ENCODE measurements around the gene RADIL. TPM values are rescaled to one million over a fixed set of nuclear protein-coding genes. Genes with fewer than 3 reads are reported as not detected.

The RADIL gene
- total and polyA plus RNA-seq, 2 of the 13 experiments (the other 11 are each of a cell fraction or from before 2014, with no cell fraction given): 0.05 to 0.09 TPM

- no peak for TF ChIP-seq ZBTB4 (CRISPR knock-in tag; IDR thresholded peaks at IDR 0.05; ENCODE audit: borderline replicate concordance)
- TF ChIP-seq ZBTB14 (CRISPR knock-in tag; IDR thresholded peaks at IDR 0.05): no peak
- TF ChIP-seq ZBTB1 (CRISPR knock-in tag; IDR thresholded peaks at IDR 0.05; ENCODE audit: borderline replicate concordance): no peak
Observed at GRCh38 chr7:4875391-4875790, 8.1 kb downstream of the RADIL start (continued).

- intact Hi-C loops (cut with micrococcal nuclease; ENCODE audit: unreplicated experiment): no loop called here
- FAIRE-seq: no peak
Observed at GRCh38 chr7:4873071-4873944, 10.2 kb downstream of the RADIL start.

More at GRCh38 chr7:4873071-4873944, 10.2 kb downstream of the RADIL start:
- H3K79me2 ChIP-seq (ENCODE audit: insufficient read depth, low read length): no peaks in the 10 kb centered on the region
- H3K9me3 ChIP-seq (ENCODE audit: low read length): no peaks in the 10 kb centered on the region
- no peaks in the 10 kb centered on the region for H4K20me1 ChIP-seq (ENCODE audit: insufficient read depth, low read length)
- ChIA-PET CTCF (ENCODE audit: low intra/inter-chr PET ratio, low total read pairs) (no interaction called here), POLR2A (no interaction called here)
- H3K4me1 ChIP-seq (ENCODE audit: insufficient read depth, low read length): no peaks in the 10 kb centered on the region
- H2AFZ ChIP-seq (ENCODE audit: low read length): no peak overlapping the region
- no peaks in the 10 kb centered on the region for H3K36me3 ChIP-seq (replicated peaks in 1 of 2; ENCODE audit: control insufficient read depth in 1 of 2, insufficient read depth in 2 of 2, low read length in 2 of 2)
- DNase-seq (ENCODE audit: low spot score): no peak
- ATAC-seq: no peak
- no TSS peak for BruUV-seq (replicated peaks)
- H3K4me2 ChIP-seq (ENCODE audit: low read depth, low read length): no peak overlapping the region
- no peak overlapping the region for H3K9ac ChIP-seq (ENCODE audit: insufficient read depth, low read depth, low read length)
- WGBS (ENCODE audit: low lambda C conversion rate): 27% methylated on average over 21 of the region's 31 CpGs
- no peak for TF ChIP-seq U2AF2 (IDR thresholded peaks at IDR 0.05; ENCODE audit: low read depth, low read length)
- peak; percentile 73 for TF ChIP-seq MNT (IDR thresholded peaks at IDR 0.05)
- in situ Hi-C loops (cut with HindIII; ENCODE audit: extremely low pct_ligation_motif_present, low pct_unique_long_range_greater_than_20kb): no loop called here
- no peak overlapping the region for H3K4me3 ChIP-seq (replicated peaks in 1 of 3; ENCODE audit: insufficient read depth in 1 of 3, low read depth in 2 of 3, low read length in 3 of 3)
- H3K27ac ChIP-seq (ENCODE audit: extremely low read length, insufficient read depth, low read length): no peak overlapping the region
- peaks cover 3 to 41% of the 10 kb centered on the region in 2 experiments for H3K27me3 ChIP-seq (ENCODE audit: control insufficient read depth in 1 of 2, insufficient read depth in 2 of 2, low read length in 2 of 2)
